HFFc6 (cell line): ENCODE data around the gene TMEM101. TPM values are rescaled to one million over a fixed set of nuclear protein-coding genes. Genes with fewer than 3 reads are reported as not detected.
"Not testable (repeated sequence)": the region's sequence is repeated elsewhere in the genome, so short reads cannot be mapped to it uniquely, and the experiment has no call there.

Experiments used
- DNase-seq: peaks from one replicate; pipeline ENCODE4 v3.0.0-alpha.2; 2018
- H3K27ac Mint-ChIP-seq: 2 replicates; pipeline ENCODE4 v1.8.0; 2020; ENCODE audit warnings: mild to moderate bottlenecking, mixed read lengths
- H3K27me3 Mint-ChIP-seq: 2 replicates; pipeline ENCODE4 v1.8.0; 2021; ENCODE audit warnings: mild to moderate bottlenecking, moderate library complexity, mixed read lengths; ENCODE audit not compliant: insufficient read depth
- H3K36me3 Mint-ChIP-seq: 2 replicates; pipeline ENCODE4 v1.8.0; 2021; ENCODE audit warnings: low read depth, mixed read lengths
- H3K4me1 Mint-ChIP-seq: 2 replicates; pipeline ENCODE4 v1.8.0; 2020; ENCODE audit warnings: low read depth, mixed read lengths
- H3K4me3 Mint-ChIP-seq: 2 replicates; pipeline ENCODE4 v1.8.0; 2020; ENCODE audit warnings: mild to moderate bottlenecking, moderate library complexity, mixed read lengths
- H3K9me3 Mint-ChIP-seq: 2 replicates; pipeline ENCODE4 v1.8.0; 2020; ENCODE audit warnings: mild to moderate bottlenecking, mixed read lengths
- total RNA-seq, 6 experiments: library from RNA; stranded (reverse); fragmentation: NEBNext Ultra II Directional; extraction: Animal tissue kit (Norgen Biotek cat#: 25700); gene quantifications; 2 replicates in 1 of 6; 3 replicates in 5 of 6; pipeline ENCODE4 v1.2.3, GENCODE V29; 2021
- TF ChIP-seq, protein P1 (sequence below): fragments of 200-600 bp; sonication (generic); IDR thresholded peaks from 2 replicates; pipeline ENCODE4 v1.5.0; 2021; ENCODE audit warnings: antibody characterized with exemption, mild to moderate bottlenecking

TMEM101 gene
- total RNA-seq, 6 experiments from 2014 or later: 27.8 to 32.7 (median 29.2) TPM

DNA sequence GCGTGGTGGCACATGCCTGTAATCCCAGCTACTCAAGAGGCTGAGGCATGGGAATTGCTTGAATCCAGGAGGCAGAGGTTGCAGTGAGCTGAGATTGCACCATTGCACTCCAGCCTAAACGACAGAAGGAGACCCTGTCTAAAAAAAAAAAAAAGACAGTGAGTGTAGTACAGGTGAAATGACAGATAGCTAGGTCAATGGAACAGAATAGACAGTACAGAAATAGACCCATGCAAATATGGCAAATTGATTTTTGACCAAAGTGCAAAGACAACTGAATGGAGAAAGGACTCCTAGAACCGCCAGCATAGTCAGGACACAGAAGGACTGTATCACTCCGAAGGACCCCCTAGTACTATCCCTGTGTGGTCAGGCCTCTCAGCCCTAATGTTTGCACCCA lies 44.4 kb downstream of the TMEM101 start:
- DNase-seq: no peak
- Mint-ChIP-seq H3K9me3 (no peaks in the 10 kb centered on the region), H3K36me3 (no peaks in the 10 kb centered on the region), H3K27ac (no peak overlapping the region), H3K4me3 (no peak overlapping the region), H3K4me1 (peaks cover 19% of the 10 kb centered on the region), H3K27me3 (peaks cover 42% of the 10 kb centered on the region)
- TF ChIP-seq, protein P1, sequence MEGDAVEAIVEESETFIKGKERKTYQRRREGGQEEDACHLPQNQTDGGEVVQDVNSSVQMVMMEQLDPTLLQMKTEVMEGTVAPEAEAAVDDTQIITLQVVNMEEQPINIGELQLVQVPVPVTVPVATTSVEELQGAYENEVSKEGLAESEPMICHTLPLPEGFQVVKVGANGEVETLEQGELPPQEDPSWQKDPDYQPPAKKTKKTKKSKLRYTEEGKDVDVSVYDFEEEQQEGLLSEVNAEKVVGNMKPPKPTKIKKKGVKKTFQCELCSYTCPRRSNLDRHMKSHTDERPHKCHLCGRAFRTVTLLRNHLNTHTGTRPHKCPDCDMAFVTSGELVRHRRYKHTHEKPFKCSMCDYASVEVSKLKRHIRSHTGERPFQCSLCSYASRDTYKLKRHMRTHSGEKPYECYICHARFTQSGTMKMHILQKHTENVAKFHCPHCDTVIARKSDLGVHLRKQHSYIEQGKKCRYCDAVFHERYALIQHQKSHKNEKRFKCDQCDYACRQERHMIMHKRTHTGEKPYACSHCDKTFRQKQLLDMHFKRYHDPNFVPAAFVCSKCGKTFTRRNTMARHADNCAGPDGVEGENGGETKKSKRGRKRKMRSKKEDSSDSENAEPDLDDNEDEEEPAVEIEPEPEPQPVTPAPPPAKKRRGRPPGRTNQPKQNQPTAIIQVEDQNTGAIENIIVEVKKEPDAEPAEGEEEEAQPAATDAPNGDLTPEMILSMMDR: no peak

DNA sequence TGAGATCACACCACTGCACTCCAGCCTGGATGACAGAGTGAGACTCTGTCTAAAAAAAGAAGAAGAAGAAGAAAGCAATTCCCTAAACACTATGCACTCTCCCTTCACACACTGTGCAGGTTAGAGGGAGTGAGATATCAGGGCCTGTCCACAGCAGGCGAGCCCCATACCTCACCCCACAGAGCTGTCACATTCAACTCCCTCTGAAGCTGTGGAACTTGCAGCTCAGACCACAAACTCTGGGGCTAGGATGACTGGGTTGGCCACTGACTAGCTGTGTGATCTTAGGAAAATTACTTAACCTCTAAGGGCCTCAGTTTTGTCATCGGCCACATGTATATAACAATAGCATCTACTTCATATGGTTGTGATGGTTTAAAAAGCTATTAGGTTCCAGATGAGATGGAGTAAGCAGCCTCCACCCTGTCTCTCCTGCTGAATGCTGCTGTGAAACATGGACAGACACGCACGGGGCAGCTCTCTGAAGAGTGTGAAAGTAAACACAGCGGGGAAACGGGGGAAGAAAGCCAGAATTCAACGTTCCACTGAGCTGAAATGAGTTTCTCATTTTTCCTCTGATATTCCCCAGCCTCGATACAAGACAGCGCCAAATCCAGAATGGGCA lies 47.4 kb downstream of the TMEM101 start:
- H3K27me3 Mint-ChIP-seq: peaks cover 36% of the 10 kb centered on the region
- H3K4me3 Mint-ChIP-seq: peak overlapping the region; percentile 78
- H3K4me1 Mint-ChIP-seq: peaks cover 19% of the 10 kb centered on the region
- TF ChIP-seq, protein P1: no peak
- no peak overlapping the region for H3K27ac Mint-ChIP-seq
- no peaks in the 10 kb centered on the region for H3K36me3 Mint-ChIP-seq
- DNase-seq: peak; percentile 12
- H3K9me3 Mint-ChIP-seq: no peaks in the 10 kb centered on the region

DNA sequence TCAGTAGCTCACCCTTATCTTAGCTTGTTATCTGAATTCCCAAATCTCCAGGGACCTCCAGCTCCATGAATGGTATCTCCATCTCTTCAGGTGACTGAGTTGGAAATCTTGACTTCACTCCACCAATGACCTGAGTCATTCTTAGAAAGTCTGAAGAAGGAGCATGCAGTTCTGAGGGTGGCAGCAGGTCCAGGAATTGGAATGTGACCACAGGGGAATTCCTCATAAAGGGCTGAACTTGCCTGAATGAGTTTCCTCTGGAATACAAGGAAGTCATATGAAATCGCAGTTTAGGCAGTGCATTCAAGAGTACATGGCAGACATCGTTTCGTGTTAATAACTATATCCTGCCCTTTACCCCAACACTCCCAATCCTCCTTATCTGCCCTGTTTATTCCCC lies 48.5 kb downstream of the TMEM101 start:
- no peak overlapping the region for H3K27ac Mint-ChIP-seq
- no peak overlapping the region for H3K4me3 Mint-ChIP-seq
- peaks cover 37% of the 10 kb centered on the region for H3K27me3 Mint-ChIP-seq
- TF ChIP-seq, protein P1: no peak
- no peak for DNase-seq
- H3K4me1 Mint-ChIP-seq: peaks cover 19% of the 10 kb centered on the region
- H3K36me3 Mint-ChIP-seq: no peaks in the 10 kb centered on the region
- no peaks in the 10 kb centered on the region for H3K9me3 Mint-ChIP-seq

DNA sequence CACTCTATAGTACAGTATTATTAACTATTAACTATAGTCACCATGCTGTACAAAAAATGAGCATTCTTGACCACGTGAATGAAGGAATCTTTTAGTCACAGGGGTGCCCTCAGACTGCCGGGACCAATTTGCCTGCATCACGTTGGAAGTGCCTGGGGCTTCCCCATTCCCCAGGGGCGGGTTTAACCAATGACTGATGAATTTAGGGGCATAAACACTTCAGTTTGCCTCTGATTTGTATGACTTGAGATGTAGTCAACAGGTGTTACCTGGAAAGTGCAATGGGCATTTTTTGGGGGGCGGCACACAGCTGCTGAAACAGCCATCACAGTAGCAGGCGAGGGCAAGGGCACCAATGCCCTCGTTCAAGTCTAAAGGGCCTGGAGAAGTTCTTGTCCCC lies 52.3 kb downstream of the TMEM101 start:
- Mint-ChIP-seq H3K27ac (no peak overlapping the region), H3K4me1 (peaks cover 15% of the 10 kb centered on the region), H3K27me3 (peaks cover 16% of the 10 kb centered on the region), H3K36me3 (no peaks in the 10 kb centered on the region), H3K4me3 (no peak overlapping the region), H3K9me3 (no peaks in the 10 kb centered on the region)
- TF ChIP-seq, protein P1: no peak
- DNase-seq: no peak

DNA sequence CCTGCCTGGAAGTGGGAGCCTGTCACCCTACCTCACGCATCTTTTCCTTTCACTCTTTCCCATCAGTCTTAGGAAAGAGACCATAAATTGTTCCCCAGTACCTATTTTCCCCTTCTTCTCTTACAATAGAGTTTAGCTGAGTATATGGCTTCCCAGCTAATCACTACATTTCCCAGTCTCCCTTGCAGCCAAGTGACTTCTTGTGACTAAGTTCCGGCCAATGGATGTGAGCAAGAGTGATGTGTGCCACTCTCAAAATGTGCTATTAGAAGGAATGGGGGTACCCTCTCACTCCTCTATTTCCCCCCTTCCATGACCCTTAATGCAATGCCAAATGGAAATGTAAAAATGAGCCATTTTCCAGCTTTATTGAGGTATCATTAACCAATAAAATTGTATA lies 52.8 kb downstream of the TMEM101 start:
- no peak for DNase-seq
- TF ChIP-seq, protein P1: no peak
- Mint-ChIP-seq H3K27me3 (peaks cover 16% of the 10 kb centered on the region), H3K27ac (no peak overlapping the region), H3K36me3 (no peaks in the 10 kb centered on the region), H3K4me1 (peaks cover 10% of the 10 kb centered on the region), H3K4me3 (no peak overlapping the region), H3K9me3 (no peaks in the 10 kb centered on the region)

DNA sequence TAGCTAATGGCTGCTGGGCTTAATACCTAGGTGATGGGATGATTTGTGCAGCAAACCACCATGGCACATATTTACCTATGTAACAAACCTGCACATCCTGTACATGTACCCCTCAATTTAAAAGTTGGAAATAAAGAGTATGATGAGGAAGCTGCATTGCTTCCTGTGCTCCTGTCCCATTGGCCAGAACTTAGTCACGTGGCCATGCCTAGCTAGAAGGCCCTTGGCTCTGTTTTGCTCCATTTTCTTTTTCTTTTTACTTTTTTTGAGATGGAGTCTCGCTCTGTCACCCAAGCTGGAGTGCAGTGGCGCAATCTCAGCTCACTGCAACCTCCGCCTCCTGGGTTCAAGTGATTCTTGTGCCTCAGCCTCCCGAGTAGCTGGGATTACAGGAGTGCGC lies 53.5 kb downstream of the TMEM101 start:
- H3K4me1 Mint-ChIP-seq, H3K4me3 Mint-ChIP-seq, H3K36me3 Mint-ChIP-seq, H3K9me3 Mint-ChIP-seq, DNase-seq, H3K27ac Mint-ChIP-seq: not testable (repeated sequence)
- peaks cover 16% of the 10 kb centered on the region for H3K27me3 Mint-ChIP-seq

Other genes with a start within 250 kb of the TMEM101 start
- 10 to 100 TPM; 34.3 to 47.2 (median 38.3) TPM for gene DUSP3, start 236.0 kb downstream of the TMEM101 start, total RNA-seq
- gene CFAP97D1, start 234.5 kb downstream of the TMEM101 start, total RNA-seq: not detected
- 1 to 10 TPM; 5.5 to 6.9 (median 5.9) TPM for gene MPP3, start 181.8 kb downstream of the TMEM101 start, total RNA-seq
- gene CD300LG, start 167.8 kb downstream of the TMEM101 start, total RNA-seq: not detected
- gene MPP2, start 107.4 kb downstream of the TMEM101 start, total RNA-seq: 1 to 10 TPM in 3 of 6 experiments, under 1 TPM in 3; 0.62 to 1.3 (median 1.0) TPM
- not detected for gene PPY, start 72.5 kb downstream of the TMEM101 start, total RNA-seq
- under 1 TPM in 1 of 6 experiments, not detected in 5; 0.43 TPM for gene PYY, start 61.0 kb downstream of the TMEM101 start, total RNA-seq
- gene NAGS, start 10.3 kb downstream of the TMEM101 start, total RNA-seq: 1 to 10 TPM in 3 of 6 experiments, under 1 TPM in 3; 0.63 to 1.1 (median 0.91) TPM
- 100 to 1,000 TPM in 1 of 6 experiments, 10 to 100 TPM in 5; 86.6 to 101 (median 94.5) TPM for gene LSM12, start 51.7 kb upstream of the TMEM101 start, total RNA-seq
- gene G6PC3, start 55.8 kb upstream of the TMEM101 start, total RNA-seq: 100 to 1,000 TPM in 5 of 6 experiments, 10 to 100 TPM in 1; 96.6 to 123 (median 113) TPM
- gene HDAC5, start 108.7 kb upstream of the TMEM101 start, total RNA-seq: 10 to 100 TPM; 63.4 to 87.4 (median 78.7) TPM
- gene HROB, start 127.0 kb upstream of the TMEM101 start, total RNA-seq: 1 to 10 TPM; 4.0 to 7.6 (median 6.7) TPM
- under 1 TPM in 3 of 6 experiments, not detected in 3; 0.18 to 0.48 (median 0.29) TPM for gene ASB16, start 155.7 kb upstream of the TMEM101 start, total RNA-seq
- 10 to 100 TPM; 29.8 to 37.7 (median 34.0) TPM for gene TMUB2, start 172.0 kb upstream of the TMEM101 start, total RNA-seq
- 10 to 100 TPM; 61.1 to 72.2 (median 68.4) TPM for gene ATXN7L3, start 184.9 kb upstream of the TMEM101 start, total RNA-seq
- 10 to 100 TPM; 58.6 to 69.1 (median 65.6) TPM for gene UBTF, start 204.7 kb upstream of the TMEM101 start, total RNA-seq